ENCODE measurements around the gene PIK3C2G.

PIK3C2G gene

GRCh38 chr12:18340786-18341185, 79.5 kb downstream of the PIK3C2G start:
- Histone ChIP-seq H3K36me3 (ENCODE audit: control insufficient read depth in 1 of 2, insufficient read depth in 2 of 2, low read depth in 1 of 2, low read length in 2 of 2) (no peaks in the 10 kb centered on the region), H3K4me2 (ENCODE audit: low read length, poor library complexity, severe bottlenecking) (no peak overlapping the region), H3K9me3 (ENCODE audit: control insufficient read depth, low read length) (no peaks in the 10 kb centered on the region), H2BK120ac (ENCODE audit: low read depth, low read length) (no peak overlapping the region), H3K4me3 (ENCODE audit: insufficient read depth in 1 of 2, low read depth in 1 of 2, low read length in 2 of 2) (no peak overlapping the region), H3K27ac (ENCODE audit: low read length, poor library complexity, severe bottlenecking) (no peak overlapping the region), H2BK5ac (ENCODE audit: low read depth, low read length, poor library complexity, severe bottlenecking) (no peak overlapping the region), H3K18ac (ENCODE audit: low read depth in 1 of 2, low read length in 2 of 2) (no peak overlapping the region), H2BK12ac (ENCODE audit: low read length in 2 of 2) (no peak overlapping the region), H3K27me3 (ENCODE audit: control insufficient read depth in 1 of 2, insufficient read depth in 1 of 2, low read length in 2 of 2) (no peaks in the 10 kb centered on the region), H3K4me1 (ENCODE audit: control insufficient read depth, insufficient read depth, low read depth, low read length) (peaks cover 1% of the 10 kb centered on the region), H3K14ac (ENCODE audit: low read length in 2 of 2) (no peak overlapping the region), H2BK15ac (ENCODE audit: low read depth, poor library complexity, severe bottlenecking) (no peak overlapping the region), H4K8ac (ENCODE audit: low read length) (no peak overlapping the region), H2AFZ (ENCODE audit: low read depth, low read length) (no peak overlapping the region), H3K4ac (ENCODE audit: low read depth in 1 of 2, low read length in 2 of 2) (no peak overlapping the region), H2AK5ac (ENCODE audit: low read length, severe bottlenecking) (no peak overlapping the region), H4K91ac (ENCODE audit: low read length) (no peak overlapping the region), H3K79me1 (replicated peaks; ENCODE audit: low read length, poor library complexity, severe bottlenecking) (no peaks in the 10 kb centered on the region), H3K23ac (ENCODE audit: low read length in 2 of 2) (no peak overlapping the region), H3K9ac (ENCODE audit: low read length) (no peak overlapping the region)
- DNase-seq = no peak
- WGBS = 90% methylated on average over 6 of the region's 7 CpGs

GRCh38 chr12:18343708-18344107, 82.4 kb downstream of the PIK3C2G start:
- no peak overlapping the region for H3K4me3 ChIP-seq (ENCODE audit: insufficient read depth in 1 of 2, low read depth in 1 of 2, low read length in 2 of 2)
- no peak overlapping the region for H3K27ac ChIP-seq (ENCODE audit: low read length, poor library complexity, severe bottlenecking)
- H3K27me3 ChIP-seq (ENCODE audit: control insufficient read depth in 1 of 2, insufficient read depth in 1 of 2, low read length in 2 of 2) = no peaks in the 10 kb centered on the region
- no peak for DNase-seq
- H2BK120ac ChIP-seq (ENCODE audit: low read depth, low read length) = no peak overlapping the region
- H2BK5ac ChIP-seq (ENCODE audit: low read depth, low read length, poor library complexity, severe bottlenecking) = no peak overlapping the region
- no peaks in the 10 kb centered on the region for H3K36me3 ChIP-seq (ENCODE audit: control insufficient read depth in 1 of 2, insufficient read depth in 2 of 2, low read depth in 1 of 2, low read length in 2 of 2)
- H4K8ac ChIP-seq (ENCODE audit: low read length) = no peak overlapping the region
- no peak overlapping the region for H3K9ac ChIP-seq (ENCODE audit: low read length)
- H2AK5ac ChIP-seq (ENCODE audit: low read length, severe bottlenecking) = no peak overlapping the region
- H2AFZ ChIP-seq (ENCODE audit: low read depth, low read length) = no peak overlapping the region
- no peak overlapping the region for H2BK12ac ChIP-seq (ENCODE audit: low read length in 2 of 2)
- H2BK15ac ChIP-seq (ENCODE audit: low read depth, poor library complexity, severe bottlenecking) = no peak overlapping the region
- no peaks in the 10 kb centered on the region for H3K9me3 ChIP-seq (ENCODE audit: control insufficient read depth, low read length)
- no peak overlapping the region for H3K4me2 ChIP-seq (ENCODE audit: low read length, poor library complexity, severe bottlenecking)
- H3K4me1 ChIP-seq (ENCODE audit: control insufficient read depth, insufficient read depth, low read depth, low read length) = peaks cover 1% of the 10 kb centered on the region
- no peak overlapping the region for H4K91ac ChIP-seq (ENCODE audit: low read length)
- H3K23ac ChIP-seq (ENCODE audit: low read length in 2 of 2) = no peak overlapping the region
- 86% methylated on average over 3 of the region's 4 CpGs for WGBS
- H3K14ac ChIP-seq (ENCODE audit: low read length in 2 of 2) = no peak overlapping the region
- no peak overlapping the region for H3K18ac ChIP-seq (ENCODE audit: low read depth in 1 of 2, low read length in 2 of 2)
- H3K4ac ChIP-seq (ENCODE audit: low read depth in 1 of 2, low read length in 2 of 2) = no peak overlapping the region
- no peaks in the 10 kb centered on the region for H3K79me1 ChIP-seq (replicated peaks; ENCODE audit: low read length, poor library complexity, severe bottlenecking)

GRCh38 chr12:18345021-18345735, 83.9 kb downstream of the PIK3C2G start:
- no peak overlapping the region for H2BK12ac ChIP-seq (ENCODE audit: low read length in 2 of 2)
- DNase-seq = peak; percentile 34
- 50% methylated on average over 2 of the region's 3 CpGs for WGBS

GRCh38 chr12:18352312-18352711, 91.0 kb downstream of the PIK3C2G start:
- no peak overlapping the region for H4K91ac ChIP-seq (ENCODE audit: low read length)
- H3K79me1 ChIP-seq (replicated peaks; ENCODE audit: low read length, poor library complexity, severe bottlenecking) = no peaks in the 10 kb centered on the region
- no peak overlapping the region for H2BK5ac ChIP-seq (ENCODE audit: low read depth, low read length, poor library complexity, severe bottlenecking)
- no peak overlapping the region for H3K4ac ChIP-seq (ENCODE audit: low read depth in 1 of 2, low read length in 2 of 2)
- H3K27ac ChIP-seq (ENCODE audit: low read length, poor library complexity, severe bottlenecking) = no peak overlapping the region
- no peak overlapping the region for H3K18ac ChIP-seq (ENCODE audit: low read depth in 1 of 2, low read length in 2 of 2)
- no peak overlapping the region for H2AK5ac ChIP-seq (ENCODE audit: low read length, severe bottlenecking)
- no peak overlapping the region for H2BK120ac ChIP-seq (ENCODE audit: low read depth, low read length)
- no peak overlapping the region for H2BK12ac ChIP-seq (ENCODE audit: low read length in 2 of 2)
- H2AFZ ChIP-seq (ENCODE audit: low read depth, low read length) = no peak overlapping the region
- H3K36me3 ChIP-seq (ENCODE audit: control insufficient read depth in 1 of 2, insufficient read depth in 2 of 2, low read depth in 1 of 2, low read length in 2 of 2) = no peaks in the 10 kb centered on the region
- H3K4me1 ChIP-seq (ENCODE audit: control insufficient read depth, insufficient read depth, low read depth, low read length) = no peaks in the 10 kb centered on the region
- H4K8ac ChIP-seq (ENCODE audit: low read length) = no peak overlapping the region
- H3K23ac ChIP-seq (ENCODE audit: low read length in 2 of 2) = no peak overlapping the region
- peak overlapping the region in 1 of 2 experiments; percentile 28 for H3K14ac ChIP-seq (ENCODE audit: low read length in 2 of 2)
- no peak overlapping the region for H3K9ac ChIP-seq (ENCODE audit: low read length)
- 98% methylated on average over 5 of the region's 5 CpGs for WGBS
- H3K27me3 ChIP-seq (ENCODE audit: control insufficient read depth in 1 of 2, insufficient read depth in 1 of 2, low read length in 2 of 2) = no peaks in the 10 kb centered on the region
- no peak overlapping the region for H3K4me3 ChIP-seq (ENCODE audit: insufficient read depth in 1 of 2, low read depth in 1 of 2, low read length in 2 of 2)
- H3K4me2 ChIP-seq (ENCODE audit: low read length, poor library complexity, severe bottlenecking) = no peak overlapping the region
- DNase-seq = no peak
- no peaks in the 10 kb centered on the region for H3K9me3 ChIP-seq (ENCODE audit: control insufficient read depth, low read length)
- no peak overlapping the region for H2BK15ac ChIP-seq (ENCODE audit: low read depth, poor library complexity, severe bottlenecking)

More at GRCh38 chr12:18345021-18345735, 83.9 kb downstream of the PIK3C2G start:
- H3K27me3 ChIP-seq (ENCODE audit: control insufficient read depth in 1 of 2, insufficient read depth in 1 of 2, low read length in 2 of 2) = no peaks in the 10 kb centered on the region
- H2AK5ac ChIP-seq (ENCODE audit: low read length, severe bottlenecking) = no peak overlapping the region
- H3K36me3 ChIP-seq (ENCODE audit: control insufficient read depth in 1 of 2, insufficient read depth in 2 of 2, low read depth in 1 of 2, low read length in 2 of 2) = no peaks in the 10 kb centered on the region
- H3K27ac ChIP-seq (ENCODE audit: low read length, poor library complexity, severe bottlenecking) = no peak overlapping the region
- H2AFZ ChIP-seq (ENCODE audit: low read depth, low read length) = no peak overlapping the region
- H3K4me3 ChIP-seq (ENCODE audit: insufficient read depth in 1 of 2, low read depth in 1 of 2, low read length in 2 of 2) = peak overlapping the region in 1 of 2 experiments; percentile 8
- H2BK15ac ChIP-seq (ENCODE audit: low read depth, poor library complexity, severe bottlenecking) = no peak overlapping the region
- no peak overlapping the region for H3K23ac ChIP-seq (ENCODE audit: low read length in 2 of 2)
- no peaks in the 10 kb centered on the region for H3K79me1 ChIP-seq (replicated peaks; ENCODE audit: low read length, poor library complexity, severe bottlenecking)
- H2BK5ac ChIP-seq (ENCODE audit: low read depth, low read length, poor library complexity, severe bottlenecking) = no peak overlapping the region
- H4K91ac ChIP-seq (ENCODE audit: low read length) = no peak overlapping the region
- no peak overlapping the region for H3K4me2 ChIP-seq (ENCODE audit: low read length, poor library complexity, severe bottlenecking)
- H4K8ac ChIP-seq (ENCODE audit: low read length) = no peak overlapping the region
- H3K4me1 ChIP-seq (ENCODE audit: control insufficient read depth, insufficient read depth, low read depth, low read length) = peaks cover 1% of the 10 kb centered on the region
- no peak overlapping the region for H3K4ac ChIP-seq (ENCODE audit: low read depth in 1 of 2, low read length in 2 of 2)
- H2BK120ac ChIP-seq (ENCODE audit: low read depth, low read length) = no peak overlapping the region
- H3K9ac ChIP-seq (ENCODE audit: low read length) = peak overlapping the region; percentile 48
- H3K9me3 ChIP-seq (ENCODE audit: control insufficient read depth, low read length) = no peaks in the 10 kb centered on the region
- H3K14ac ChIP-seq (ENCODE audit: low read length in 2 of 2) = no peak overlapping the region
- no peak overlapping the region for H3K18ac ChIP-seq (ENCODE audit: low read depth in 1 of 2, low read length in 2 of 2)

Measured in mesenchymal stem cell (in vitro differentiated cells and primary cell).